Measurements from ENCODE around the gene LYRM1. TPM values are rescaled to one million over a fixed set of nuclear protein-coding genes. Genes with fewer than 3 reads are reported as not detected.

The LYRM1 gene
- total and polyA plus RNA-seq, 2 of the 4 experiments (the other 2 are of a cell fraction): 19.0 to 35.0 TPM

DNA sequence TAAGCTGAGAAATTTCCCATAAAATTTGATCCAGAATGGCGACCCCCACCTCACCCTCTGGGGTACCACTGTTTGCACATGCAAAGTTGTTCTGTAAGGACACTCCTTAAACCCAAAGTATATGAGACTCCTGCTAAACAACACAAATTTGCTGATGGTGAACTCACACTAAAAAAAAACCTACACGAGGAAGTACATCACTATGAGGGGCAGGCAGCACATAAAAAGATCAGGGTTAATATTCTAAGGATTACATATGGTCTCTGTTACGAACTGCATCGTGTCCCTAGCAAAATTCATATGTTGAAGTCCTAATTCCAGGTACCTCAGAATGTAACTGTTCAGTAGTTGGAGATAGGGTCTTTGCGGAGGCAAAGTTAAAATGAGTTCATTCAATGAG lies 60.3 kb downstream of the LYRM1 start:
- H3K18ac ChIP-seq (ENCODE audit: low read depth, low read length): no peak overlapping the region
- no peak overlapping the region for H3K4me2 ChIP-seq (ENCODE audit: low read depth, low read length)
- H3K4me1 ChIP-seq (ENCODE audit: control insufficient read depth, insufficient read depth, low read length): peaks cover 2% of the 10 kb centered on the region; the same call in 1 of the 2 replicates
- no peak overlapping the region for H4K91ac ChIP-seq (ENCODE audit: insufficient read depth, low read depth, low read length)
- TF ChIP-seq CHD1 (IDR thresholded peaks at IDR 0.05; ENCODE audit: low read depth, low read length) (no peak), SMC3 (IDR thresholded peaks at IDR 0.05; ENCODE audit: low read depth, low read length) (no peak), RFX5 (IDR thresholded peaks at IDR 0.05; ENCODE audit: low read depth, low read length) (no peak), MAFK (IDR thresholded peaks at IDR 0.05; ENCODE audit: low read depth, low read length) (no peak), FOS (IDR thresholded peaks at IDR 0.05; ENCODE audit: low read depth, low read length) (no peak), CEBPB (IDR thresholded peaks at IDR 0.05; ENCODE audit: low read depth, low read length) (no peak)
- peaks cover 2% of the 10 kb centered on the region; the same call in 1 of the 2 replicates for H3K27me3 ChIP-seq (ENCODE audit: control insufficient read depth, insufficient read depth, low read length)
- WGBS, 2 experiments (ENCODE audit: extremely low coverage in 2 of 2, insufficient read length in 1 of 2): 20% methylated on average over 1 of the region's 5 CpGs; no CpG with 5 or more reads in 1 of the 2 experiments
- H3K9me3 ChIP-seq (ENCODE audit: control insufficient read depth, insufficient read depth, low read length): no peaks in the 10 kb centered on the region
- CTCF ChIA-PET: no interaction called here
- H2AK9ac ChIP-seq (replicated peaks; ENCODE audit: low read depth, low read length, poor library complexity): no peak overlapping the region
- H3K23ac ChIP-seq (ENCODE audit: low read depth, low read length): no peak overlapping the region
- H4K8ac ChIP-seq (ENCODE audit: low read depth in 2 of 2, low read length in 2 of 2): no peak overlapping the region
- H3K14ac ChIP-seq (replicated peaks; ENCODE audit: low read depth, low read length): no peak overlapping the region
- ATAC-seq (ENCODE audit: low read depth): no peak
- H2BK20ac ChIP-seq (ENCODE audit: low read depth, low read length): no peak overlapping the region
- H4K20me1 ChIP-seq (ENCODE audit: insufficient read depth, low read length): no peaks in the 10 kb centered on the region
- dilution Hi-C loops (cut with HindIII; ENCODE audit: low sequenced_read_pairs, unreplicated experiment) (no loop called here), intact Hi-C loops (cut with micrococcal nuclease) (no loop called here), in situ Hi-C loops (cut with MboI; ENCODE audit: low sequenced_read_pairs) (no loop called here)
- no peak overlapping the region for H3K9ac ChIP-seq (ENCODE audit: low read depth, low read length)
- no peak overlapping the region for H2AK5ac ChIP-seq (ENCODE audit: low read depth, low read length)
- H2BK15ac ChIP-seq (ENCODE audit: low read depth, low read length): no peak overlapping the region
- no peaks in the 10 kb centered on the region for H3K36me3 ChIP-seq (ENCODE audit: control insufficient read depth, insufficient read depth, low read length)
- H3K4ac ChIP-seq (ENCODE audit: low read depth, low read length): no peak overlapping the region
- no peak overlapping the region for H4K5ac ChIP-seq (ENCODE audit: low read depth, low read length)
- no TSS peak for BruUV-seq (replicated peaks)
- no peaks in the 10 kb centered on the region for H3K9me1 ChIP-seq (ENCODE audit: insufficient read depth, low read length)
- H3K27ac ChIP-seq (ENCODE audit: insufficient read depth, low read length): no peak overlapping the region
- no peak overlapping the region for H2BK120ac ChIP-seq (ENCODE audit: low read depth, low read length)
- H3K79me1 ChIP-seq (ENCODE audit: low read depth in 1 of 2, low read length in 2 of 2): no peaks in the 10 kb centered on the region
- no peak for DNase-seq
- H2BK5ac ChIP-seq (ENCODE audit: low read depth, low read length, poor library complexity, severe bottlenecking): no peak overlapping the region
- H3K4me3 ChIP-seq (ENCODE audit: insufficient read depth, low read depth, low read length): no peak overlapping the region
- POLR2A ChIA-PET (ENCODE audit: unreplicated experiment): no interaction called here
- no peak overlapping the region for H2AFZ ChIP-seq (replicated peaks; ENCODE audit: low read length, poor library complexity)
- H3K56ac ChIP-seq (ENCODE audit: extremely low read depth, insufficient read depth, low read length): no peak overlapping the region

All from IMR-90 (cell line).